ENCODE measurements around the gene PDE9A. TPM values are rescaled to one million over a fixed set of nuclear protein-coding genes. Genes with fewer than 3 reads are reported as not detected.

PDE9A gene
- total and polyA plus RNA-seq, 8 donors, result 1.2 to 14.4 (median 5.0) TPM

DNA sequence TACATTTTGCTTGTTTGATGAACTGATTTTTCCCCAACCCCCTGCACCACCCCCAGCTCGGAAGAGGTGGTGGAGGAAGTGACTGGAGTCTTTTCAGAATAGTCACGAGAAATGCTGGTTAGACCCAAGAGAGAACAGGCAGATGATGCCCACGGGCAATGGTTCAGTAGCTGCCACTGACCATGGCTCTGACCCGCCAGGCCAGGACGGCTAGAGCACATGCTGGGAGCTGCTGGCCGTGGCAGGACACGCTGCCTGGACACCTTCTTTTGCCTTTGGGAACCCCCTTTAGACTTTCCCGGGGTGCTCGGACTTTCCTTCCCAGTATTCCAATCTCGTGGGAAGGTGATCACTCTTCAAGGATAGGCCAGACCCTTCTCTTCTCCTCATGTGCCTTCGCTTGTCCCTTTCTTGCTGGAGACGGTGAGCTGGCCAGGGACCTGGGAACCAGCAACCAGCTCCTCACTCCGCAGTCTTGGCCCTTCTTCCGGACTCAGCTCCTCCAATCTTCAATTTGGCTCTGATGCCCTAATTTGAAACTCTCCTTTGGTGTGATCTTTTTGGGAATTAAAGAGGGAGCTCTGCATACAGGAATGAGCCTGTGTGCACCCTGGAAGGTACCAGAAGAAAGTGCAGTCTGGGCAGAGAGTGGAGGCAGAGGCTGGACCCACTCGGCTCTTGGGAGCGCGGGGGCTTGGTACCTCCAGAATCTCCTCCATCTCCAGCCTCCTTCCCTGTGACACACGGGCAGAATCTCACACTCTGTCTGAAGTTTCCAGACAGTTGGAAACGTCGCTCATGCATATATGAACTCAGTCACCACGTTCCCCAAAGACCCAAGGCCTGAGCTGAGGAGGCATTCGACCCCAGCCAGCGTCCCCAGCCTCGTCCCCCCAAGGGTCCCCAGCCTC, 4.0 kb upstream of the PDE9A start:
- Histone ChIP-seq H3K27me3 (no peaks in the 10 kb centered on the region), H3K27ac (no peak overlapping the region), H3K36me3 (no peaks in the 10 kb centered on the region), H3K4me3 (no peak overlapping the region), H3K4me1 (peaks cover 0 to under 1% (median under 1%) of the 10 kb centered on the region in 3 donors), H3K9me3 (no peaks in the 10 kb centered on the region)
- no peak for TF ChIP-seq CTCF (IDR thresholded peaks at IDR 0.05)
- intact Hi-C loops (cut with DNase I), result no loop called here
- DNase-seq (no peak), FAIRE-seq (no peak), ATAC-seq (no peak)
- 72 to 84% methylated on average over 24 of the region's 24 CpGs for WGBS, 2 donors

- H3K27me3 ChIP-seq, result no peaks in the 10 kb centered on the region
- H3K27ac ChIP-seq, result no peak overlapping the region
- H3K4me1 ChIP-seq, result peaks cover 0 to 7% (median 3%) of the 10 kb centered on the region in 3 donors
- DNase-seq (peak in 1 of 6 donors; percentile 34), FAIRE-seq (no peak), ATAC-seq (no peak)
- no peak overlapping the region for H3K4me3 ChIP-seq
- TF ChIP-seq CTCF (IDR thresholded peaks at IDR 0.05), result no peak
- H3K36me3 ChIP-seq, result no peaks in the 10 kb centered on the region
- intact Hi-C loops (cut with DNase I), result no loop called here
- WGBS, 2 donors, result 38 to 46% methylated on average over 11 of the region's 11 CpGs
- H3K9me3 ChIP-seq, result no peaks in the 10 kb centered on the region
Measured at GRCh38 chr21:42650033-42650370, 3.4 kb upstream of the PDE9A start.

DNA sequence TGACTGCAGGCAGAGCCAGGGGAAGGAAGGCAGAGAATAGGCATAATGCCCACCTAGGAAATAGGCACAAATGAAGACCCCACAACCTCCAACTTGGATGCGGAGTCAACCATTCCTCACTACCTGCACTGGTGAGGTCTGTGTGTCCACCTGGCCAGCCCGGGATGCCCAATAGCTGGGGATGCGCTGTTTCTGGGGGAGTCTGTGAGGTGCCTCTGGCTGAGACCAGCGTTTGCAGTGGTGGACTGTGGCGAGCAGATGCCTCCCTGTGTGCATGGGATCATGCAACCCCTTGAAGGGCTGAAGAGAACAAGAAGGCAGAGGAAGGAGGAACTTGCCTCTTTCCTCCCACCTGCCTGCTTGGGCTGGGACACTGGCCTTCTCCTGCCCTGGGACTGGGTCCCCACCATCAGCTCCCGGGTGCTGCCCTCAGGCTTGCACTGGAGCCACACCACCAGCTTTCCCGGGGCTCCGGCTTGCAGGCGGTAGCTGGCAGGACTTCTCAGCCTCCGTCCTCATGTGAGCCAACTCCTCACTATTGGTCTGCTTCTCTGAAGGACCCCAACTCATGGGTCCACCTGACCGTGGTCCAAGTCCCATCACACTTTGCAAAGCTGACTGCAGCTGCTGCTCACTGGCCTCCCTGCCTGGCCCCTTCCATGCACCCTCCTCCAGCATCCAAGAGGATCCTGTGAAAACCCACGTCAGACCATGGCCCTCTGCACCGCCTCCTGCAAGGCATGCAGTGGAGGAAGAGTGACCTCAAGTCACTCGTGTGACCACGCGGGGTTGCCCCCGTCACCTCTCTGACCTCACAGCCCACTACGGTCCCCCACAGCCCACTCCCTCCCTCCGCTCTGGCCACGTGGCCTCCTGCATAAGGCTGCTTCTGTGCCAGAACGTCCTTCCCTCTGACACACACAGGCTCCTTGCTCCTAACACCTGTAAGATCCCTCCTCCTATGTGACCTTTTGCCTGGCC, 2.7 kb upstream of the PDE9A start:
- DNase-seq, result peak in 1 of 6 donors; percentile 46
- ATAC-seq, result no peak
- no peaks in the 10 kb centered on the region for H3K36me3 ChIP-seq
- FAIRE-seq, result no peak
- 64 to 72% methylated on average over 21 of the region's 21 CpGs for whole genome bisulfite sequencing, 2 donors
- H3K9me3 ChIP-seq, result no peaks in the 10 kb centered on the region
- no peaks in the 10 kb centered on the region for H3K27me3 ChIP-seq
- no peak overlapping the region for H3K4me3 ChIP-seq
- intact Hi-C loops (cut with DNase I), result no loop called here
- no peak for TF ChIP-seq CTCF (IDR thresholded peaks at IDR 0.05)
- H3K4me1 ChIP-seq, result peaks cover 0 to 9% (median 3%) of the 10 kb centered on the region in 3 donors
- H3K27ac ChIP-seq, result no peak overlapping the region

DNA sequence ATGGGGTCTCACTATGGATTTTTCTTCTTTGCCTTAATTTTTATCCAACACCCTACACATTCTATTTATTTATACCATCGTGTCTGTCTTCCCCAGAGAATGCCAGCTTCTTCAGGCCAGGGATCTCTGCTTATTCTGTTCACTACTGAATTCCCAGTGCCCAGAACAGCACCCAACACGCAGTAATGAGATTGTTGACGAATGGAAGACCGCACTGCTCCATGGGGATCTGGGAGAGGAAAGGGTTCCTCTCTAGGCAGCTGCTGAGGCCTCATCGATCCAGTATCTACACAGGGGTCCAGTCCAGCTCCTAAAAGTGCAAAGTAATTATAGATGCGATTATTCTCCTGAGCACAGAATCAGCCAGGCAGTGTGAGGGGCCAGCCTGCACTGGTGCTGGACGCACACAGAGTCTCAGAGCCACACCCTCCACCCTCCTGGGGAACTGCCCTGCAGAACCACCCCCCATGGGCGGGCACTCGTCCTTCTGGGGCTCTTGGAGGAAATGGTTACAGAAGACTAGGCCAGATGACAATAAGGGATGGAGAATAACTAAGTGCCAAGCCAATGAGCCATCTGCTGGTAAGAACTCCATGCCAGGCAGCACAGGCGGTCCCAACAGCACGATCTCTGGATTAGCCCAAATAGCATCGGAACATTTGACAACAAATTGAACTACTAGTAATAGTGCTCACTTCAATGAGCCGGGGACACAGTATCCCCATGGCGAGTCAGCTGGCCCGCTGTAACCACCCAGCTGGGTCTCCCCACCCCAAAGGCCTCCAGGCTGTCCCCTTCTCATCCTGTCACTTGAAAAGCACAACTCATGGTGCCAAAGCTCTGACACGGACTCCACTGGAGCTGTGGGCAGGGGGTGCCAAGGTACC, 1.7 kb upstream of the PDE9A start:
- ATAC-seq (no peak), FAIRE-seq (no peak), DNase-seq (no peak)
- intact Hi-C loops (cut with DNase I), result no loop called here
- Histone ChIP-seq H3K4me3 (no peak overlapping the region), H3K36me3 (no peaks in the 10 kb centered on the region), H3K9me3 (no peaks in the 10 kb centered on the region), H3K27ac (no peak overlapping the region), H3K4me1 (peaks cover 0 to 9% (median 3%) of the 10 kb centered on the region in 3 donors), H3K27me3 (no peaks in the 10 kb centered on the region)
- 68 to 73% methylated on average over 16 of the region's 16 CpGs for WGBS, 2 donors
- no peak for TF ChIP-seq CTCF (IDR thresholded peaks at IDR 0.05)

Data from pancreas (tissue), 10 donors.